Fibroblast of gingiva (primary cell): ENCODE data around the gene TAPBPL.

Experiments
- DNase-seq: peaks from one replicate; pipeline ENCODE4 v3.0.0-alpha.2; 2011; ENCODE audit warnings: low read depth

The TAPBPL gene

GRCh38 chr12:6437586-6437985 lies 14.3 kb upstream of the TAPBPL start:
- DNase-seq, result no peak

- DNase-seq, result no peak
Measured at GRCh38 chr12:6438345-6438744, 13.5 kb upstream of the TAPBPL start.

GRCh38 chr12:6440391-6440790 lies 11.5 kb upstream of the TAPBPL start:
- no peak for DNase-seq

GRCh38 chr12:6442836-6443235 lies 9.0 kb upstream of the TAPBPL start:
- DNase-seq, result no peak

GRCh38 chr12:6443361-6443983 lies 8.4 kb upstream of the TAPBPL start:
- DNase-seq, result no peak

GRCh38 chr12:6444031-6444430 lies 7.8 kb upstream of the TAPBPL start:
- DNase-seq, result no peak

- DNase-seq, result no peak
Measured at GRCh38 chr12:6444704-6445688, 6.8 kb upstream of the TAPBPL start, which contains the start of gene CD27. CD27 (plus strand) TSS chr12:6444955; CDS start chr12:6445096, 141 bp downstream.

- DNase-seq, result no peak
Measured at GRCh38 chr12:6450091-6450868, 1.6 kb upstream of the TAPBPL start.

GRCh38 chr12:6450869-6451347 lies 934 bp upstream of the TAPBPL start:
- no peak for DNase-seq

- DNase-seq, result no peak
Measured at GRCh38 chr12:6452245-6452943, 552 bp downstream of the TAPBPL start.

GRCh38 chr12:6452944-6453630 lies 1.2 kb downstream of the TAPBPL start:
- no peak for DNase-seq

- no peak for DNase-seq
Measured at GRCh38 chr12:6457220-6457945, 5.5 kb downstream of the TAPBPL start.

- no peak for DNase-seq
Measured at GRCh38 chr12:6458281-6459003, 6.6 kb downstream of the TAPBPL start.

GRCh38 chr12:6459004-6459337 lies 7.1 kb downstream of the TAPBPL start:
- no peak for DNase-seq

- DNase-seq, result no peak
Measured at GRCh38 chr12:6460751-6461371, 9.0 kb downstream of the TAPBPL start.

- DNase-seq, result no peak
Measured at GRCh38 chr12:6461401-6462233, 9.8 kb downstream of the TAPBPL start.

- DNase-seq, result no peak
Measured at GRCh38 chr12:6462234-6462995, 10.6 kb downstream of the TAPBPL start.

- no peak for DNase-seq
Measured at GRCh38 chr12:6463216-6463615, 11.4 kb downstream of the TAPBPL start.
